Middle frontal gyrus (tissue), 1 donor: ENCODE results near the gene HHLA2.
"Not testable (repeated sequence)": the region's sequence is repeated elsewhere in the genome, so short reads cannot be mapped to it uniquely, and the experiment has no call there.

Source experiments
- DNase-seq: peaks from one replicate; pipeline ENCODE4 v3.0.0-alpha.2; 2015; ENCODE audit warnings: low spot score; ENCODE audit errors: extremely low spot score

HHLA2 gene, protein sequence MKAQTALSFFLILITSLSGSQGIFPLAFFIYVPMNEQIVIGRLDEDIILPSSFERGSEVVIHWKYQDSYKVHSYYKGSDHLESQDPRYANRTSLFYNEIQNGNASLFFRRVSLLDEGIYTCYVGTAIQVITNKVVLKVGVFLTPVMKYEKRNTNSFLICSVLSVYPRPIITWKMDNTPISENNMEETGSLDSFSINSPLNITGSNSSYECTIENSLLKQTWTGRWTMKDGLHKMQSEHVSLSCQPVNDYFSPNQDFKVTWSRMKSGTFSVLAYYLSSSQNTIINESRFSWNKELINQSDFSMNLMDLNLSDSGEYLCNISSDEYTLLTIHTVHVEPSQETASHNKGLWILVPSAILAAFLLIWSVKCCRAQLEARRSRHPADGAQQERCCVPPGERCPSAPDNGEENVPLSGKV

DNA sequence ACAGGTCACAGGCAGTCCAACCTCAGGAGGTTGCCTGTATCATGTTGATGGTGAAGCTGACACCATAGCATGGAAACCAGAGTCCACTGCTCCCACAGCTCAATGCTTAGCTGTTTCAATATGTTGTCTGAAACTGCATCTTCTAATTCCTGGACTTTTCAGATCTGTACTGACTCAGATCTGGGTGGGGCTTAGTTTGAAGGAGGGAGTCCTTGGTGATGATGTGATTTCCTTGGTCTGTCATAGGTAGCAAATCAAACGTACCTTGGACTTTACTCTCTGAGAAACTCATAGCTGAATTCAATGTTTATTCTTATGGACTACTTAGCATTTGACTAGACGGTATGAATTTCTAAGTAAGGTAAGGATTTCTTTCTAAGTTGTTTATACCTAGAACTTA lies at the start of gene HHLA2:
Gene HHLA2 (plus strand): TSS at position 310 of the 400 bp plus-strand sequence. CDS start 55,266 bp downstream, outside the sequence.
- no peak for DNase-seq

DNA sequence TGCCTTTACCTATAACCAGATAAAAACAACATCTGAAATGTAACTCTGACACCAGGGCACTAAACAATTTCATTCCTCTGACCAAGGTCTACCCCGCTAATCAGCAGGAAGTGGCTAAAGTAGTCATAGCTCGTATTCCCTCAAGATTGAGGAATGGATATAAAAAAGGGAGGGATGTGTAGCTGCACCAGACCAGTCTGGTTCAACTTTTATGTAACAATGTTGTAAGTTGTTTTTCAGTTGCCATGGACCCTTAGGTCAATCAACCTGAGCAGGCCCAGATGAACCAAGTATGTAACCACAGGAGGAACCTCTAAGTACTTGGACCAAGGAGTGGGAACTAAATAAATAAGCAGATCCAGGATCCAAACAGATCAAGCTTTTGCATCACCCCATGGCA lies 45.7 kb upstream of the HHLA2 start:
- DNase-seq = no peak

DNA sequence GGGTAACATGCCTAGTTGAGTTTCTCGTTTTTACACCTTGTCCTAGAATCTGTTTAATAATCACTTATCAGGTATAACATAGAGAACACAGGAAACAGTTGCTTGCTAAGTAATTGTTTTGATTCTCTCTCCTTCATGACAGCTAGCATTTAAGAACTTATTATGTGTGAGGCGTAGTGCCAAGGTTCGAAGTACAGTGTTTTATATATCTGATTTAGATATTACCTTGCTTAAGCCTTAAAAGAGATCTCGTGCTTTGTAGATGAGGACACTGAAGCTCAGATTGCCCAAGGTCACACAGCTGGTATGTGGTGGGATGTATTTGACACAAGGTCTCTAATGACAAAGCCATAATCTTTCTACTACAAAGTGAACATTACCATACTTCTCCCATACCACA lies 45.1 kb upstream of the HHLA2 start:
- no peak for DNase-seq

DNA sequence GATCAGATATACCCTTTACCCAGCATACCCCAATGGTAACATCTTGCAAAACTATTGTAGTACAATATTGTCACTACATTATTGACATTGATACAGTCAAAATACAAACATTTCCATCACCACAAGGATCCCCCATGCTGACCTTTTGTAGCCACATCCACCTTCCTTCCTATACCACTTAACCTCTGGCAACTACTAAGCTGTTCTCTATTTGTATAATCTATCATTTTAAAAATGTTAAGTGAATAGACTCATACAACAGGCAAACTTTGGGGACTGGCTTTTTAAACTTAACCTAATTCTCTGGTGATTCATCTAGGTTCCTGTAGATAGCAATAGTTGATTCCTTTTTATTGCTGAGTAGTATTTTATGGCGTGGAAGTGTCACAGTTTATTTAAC lies 44.5 kb upstream of the HHLA2 start:
- no peak for DNase-seq

DNA sequence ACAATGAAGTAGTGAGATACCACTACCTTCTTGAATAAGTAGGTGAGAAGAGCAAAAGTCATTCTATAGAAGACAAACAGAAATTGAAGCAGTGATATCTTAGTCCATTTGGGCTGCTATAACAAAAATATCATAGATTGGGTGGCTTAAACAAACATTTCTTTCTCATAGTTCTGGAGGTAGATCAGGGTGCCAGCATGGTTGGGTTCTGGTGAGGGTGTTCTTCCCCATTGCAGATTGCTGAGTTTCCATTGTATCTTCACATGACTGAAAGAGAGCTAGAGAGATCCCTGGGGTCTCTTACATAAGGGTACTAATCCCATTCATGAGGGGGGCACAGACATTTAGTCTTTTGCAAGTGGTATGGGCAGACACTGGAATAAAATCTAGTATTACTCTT lies 41.2 kb upstream of the HHLA2 start:
- no peak for DNase-seq

DNA sequence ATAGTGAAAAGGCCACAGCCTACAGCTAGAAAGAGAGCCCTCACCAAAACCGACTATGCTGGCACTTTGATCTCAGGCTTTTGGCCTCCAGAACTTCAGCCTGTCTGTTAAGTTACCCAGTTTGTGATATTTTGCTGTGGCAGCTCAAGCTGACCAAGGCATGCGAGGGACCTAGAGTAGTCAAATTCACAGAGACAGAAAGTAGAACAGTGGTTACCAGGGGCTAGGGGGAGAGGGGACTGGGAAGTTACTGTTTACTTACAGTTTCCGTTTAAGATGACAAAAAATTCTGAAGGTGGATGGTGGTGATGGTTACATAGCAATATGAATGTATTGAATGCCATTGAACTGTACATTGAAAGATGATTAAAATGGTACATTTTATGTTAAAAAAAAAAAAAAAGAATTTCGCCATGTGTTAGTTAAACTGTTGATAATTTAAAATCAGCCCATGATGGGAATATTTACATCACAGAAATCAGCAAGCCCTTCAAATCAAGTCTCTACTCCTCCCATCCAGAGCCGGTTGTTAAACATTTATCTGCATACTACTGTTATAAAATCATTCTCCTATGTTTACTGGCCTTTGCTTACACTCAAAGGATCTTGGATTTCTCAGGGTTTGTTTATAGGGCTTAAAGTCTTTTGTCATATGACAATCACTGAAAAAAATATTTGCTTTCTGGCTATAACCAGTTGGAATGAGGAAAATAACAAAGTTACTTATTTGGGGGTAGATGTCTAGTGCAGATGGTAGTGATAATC lies 31.6 kb upstream of the HHLA2 start:
- DNase-seq = not testable (repeated sequence)

DNA sequence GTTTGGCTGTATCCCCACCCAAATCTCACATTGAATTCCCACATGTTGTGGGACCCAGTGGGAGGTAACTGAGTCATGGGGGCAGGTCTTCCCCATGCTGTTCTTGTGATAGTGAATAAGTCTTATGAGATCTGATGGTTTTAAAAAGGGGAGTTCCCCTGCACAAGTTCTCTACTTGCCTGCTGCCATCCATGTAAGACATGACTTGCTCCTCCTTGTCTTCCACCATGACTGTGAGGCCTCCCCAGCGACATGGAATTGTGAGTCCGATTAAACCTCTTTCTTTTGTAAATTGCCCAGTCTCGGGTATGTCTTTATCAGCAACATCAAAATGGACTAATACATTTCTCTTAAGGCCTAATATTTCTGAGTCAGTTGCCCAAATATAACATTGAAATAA lies 28.1 kb upstream of the HHLA2 start:
- DNase-seq = not testable (repeated sequence)

DNA sequence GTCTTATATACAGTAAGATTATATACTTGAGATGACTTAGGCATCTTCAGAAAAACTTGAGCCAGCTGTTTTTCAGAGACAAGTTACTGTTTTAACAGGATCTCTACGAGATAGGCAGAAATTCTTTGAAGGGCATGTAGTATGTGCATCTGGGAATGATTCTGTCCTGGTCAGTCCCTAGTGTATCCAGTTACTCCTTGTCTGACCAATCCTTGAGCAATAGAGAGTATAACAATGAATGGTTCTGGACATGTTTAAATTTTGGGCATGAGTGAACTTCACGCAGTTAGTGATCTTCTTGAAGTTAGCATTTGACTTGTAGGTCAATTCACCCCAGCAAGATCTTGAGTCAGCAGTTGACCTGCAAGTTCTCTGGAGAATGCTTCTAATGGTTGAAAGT lies 24.7 kb upstream of the HHLA2 start:
- no peak for DNase-seq

DNA sequence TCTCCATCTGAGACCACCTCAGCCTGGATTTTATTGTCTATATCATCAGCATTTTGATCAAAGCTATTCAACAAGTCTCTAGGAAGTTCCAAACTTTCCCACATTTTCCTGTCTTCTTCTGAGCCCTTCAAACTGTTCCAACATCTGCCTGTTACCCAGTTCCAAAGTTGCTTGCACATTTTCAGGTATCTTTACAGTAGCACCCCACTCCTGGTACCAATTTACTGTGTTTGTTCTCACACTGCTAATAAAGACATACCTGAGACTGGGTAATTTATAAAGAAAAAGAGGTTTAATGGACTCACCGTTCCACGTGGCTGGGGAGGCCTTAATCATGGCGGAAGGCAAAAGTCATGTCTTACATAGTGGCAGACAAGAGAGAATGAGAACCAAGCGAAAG lies 17.3 kb upstream of the HHLA2 start:
- not testable (repeated sequence) for DNase-seq

DNA sequence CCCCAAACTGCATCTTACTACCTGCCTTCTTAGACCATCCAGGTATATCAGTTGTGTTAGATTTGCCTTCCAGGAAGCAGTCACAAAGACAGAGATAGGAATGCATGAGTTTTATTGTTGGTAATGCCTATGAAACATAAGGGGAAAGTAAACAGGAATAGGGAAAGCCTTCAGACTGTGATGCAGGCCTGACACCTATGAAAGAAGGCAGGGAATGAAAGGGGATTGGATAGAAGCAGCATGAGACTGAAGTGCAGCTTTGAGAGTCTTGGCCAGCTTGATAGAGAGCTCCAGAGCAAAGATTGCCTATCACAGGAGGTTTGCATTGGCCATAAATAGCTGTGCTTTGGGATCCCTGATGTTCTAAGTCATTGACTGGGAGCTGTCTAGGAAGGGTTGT lies 15.9 kb upstream of the HHLA2 start:
- no peak for DNase-seq

DNA sequence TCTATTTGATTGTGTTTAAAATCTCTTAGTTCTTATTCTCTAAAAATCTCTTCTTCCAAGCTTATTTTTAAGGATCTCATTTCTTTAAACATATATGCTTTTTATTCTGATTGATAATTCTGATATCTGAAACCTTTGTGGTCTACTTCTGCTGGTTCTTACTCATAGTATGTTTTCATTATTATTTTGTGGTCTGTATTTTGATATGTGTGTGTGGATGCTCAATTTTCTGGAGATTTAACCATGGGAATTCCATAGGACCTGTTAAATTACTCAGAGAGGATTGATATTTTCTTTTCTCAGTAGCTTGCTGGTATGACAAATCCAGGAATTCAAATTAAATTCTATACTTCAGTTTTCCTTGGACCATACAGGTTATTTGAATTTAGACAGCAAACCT lies 14.7 kb upstream of the HHLA2 start:
- DNase-seq = no peak

DNA sequence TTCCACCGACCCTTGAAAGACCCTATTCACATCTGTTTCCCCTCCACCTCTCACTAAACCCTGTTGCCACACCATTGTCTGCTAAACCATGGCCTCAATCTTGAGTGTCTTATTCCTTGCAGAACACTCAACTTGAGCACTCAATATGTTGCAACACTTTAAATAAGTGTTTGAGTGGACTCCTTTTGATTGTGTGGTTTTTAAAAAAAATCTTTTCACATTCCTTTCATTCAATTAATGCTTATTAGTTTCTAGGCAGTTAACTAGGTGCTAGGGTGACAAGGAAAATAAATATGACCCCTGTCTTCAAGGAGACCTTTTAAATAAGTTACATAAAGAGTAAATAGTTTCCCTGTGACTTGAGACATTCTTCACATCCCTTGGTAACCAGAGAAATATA lies 13.3 kb upstream of the HHLA2 start:
- DNase-seq = no peak

DNA sequence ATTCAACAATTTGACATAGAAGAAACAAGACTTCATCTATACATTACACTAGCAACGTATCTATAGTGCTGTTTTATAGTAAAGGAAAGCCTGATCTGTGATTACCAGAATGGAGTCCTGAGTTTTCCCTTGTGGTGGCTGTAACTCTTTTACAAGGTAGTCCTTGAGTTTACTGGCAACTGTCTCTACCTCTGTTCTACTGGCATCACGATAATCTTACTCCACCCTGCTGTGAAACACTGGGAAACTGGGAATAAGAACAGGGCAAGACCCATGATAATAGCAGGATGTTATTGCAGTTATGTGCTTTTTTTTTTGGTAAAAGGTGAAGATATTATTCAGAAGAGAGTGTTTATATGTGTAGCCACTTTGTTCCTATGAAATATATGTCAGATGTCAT lies 12.4 kb upstream of the HHLA2 start:
- DNase-seq = no peak

DNA sequence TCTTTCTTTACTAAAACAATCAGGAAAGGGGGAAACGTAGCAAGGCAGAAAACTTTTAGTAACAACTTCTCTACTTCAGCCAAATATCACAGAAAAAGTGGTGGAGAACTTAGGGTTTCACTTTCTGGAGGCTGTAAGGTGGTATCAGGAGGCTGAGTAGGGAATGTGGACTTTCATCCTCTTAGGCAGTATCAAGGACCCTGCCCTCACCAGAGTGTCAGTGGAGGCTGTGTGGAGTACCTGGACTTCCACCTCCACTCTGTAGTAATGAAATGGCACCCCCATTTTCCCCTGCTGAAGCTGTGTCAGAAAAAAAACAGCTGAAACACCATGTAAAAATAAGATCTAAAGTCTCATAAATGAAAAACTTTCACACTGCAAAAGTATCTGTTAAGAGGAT lies 11.2 kb upstream of the HHLA2 start:
- no peak for DNase-seq

DNA sequence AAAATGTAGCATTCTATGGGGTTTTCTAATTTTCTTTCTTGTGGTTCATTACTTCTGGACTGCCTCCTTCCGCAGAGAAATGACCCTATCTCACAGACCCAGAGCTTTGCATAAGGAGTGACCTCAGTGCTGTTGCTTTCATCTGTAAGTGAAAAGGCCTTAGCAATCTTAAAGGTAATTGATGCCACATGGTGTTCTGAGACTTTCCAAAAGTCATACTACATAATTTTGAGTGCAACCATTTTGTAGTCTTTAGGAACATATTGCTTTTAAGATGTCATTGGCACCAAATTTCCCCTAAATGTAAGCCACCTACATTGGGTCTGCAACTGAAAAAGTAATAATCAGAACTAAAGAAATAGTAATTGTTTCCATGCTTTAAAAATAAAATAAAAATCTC lies 9.2 kb upstream of the HHLA2 start:
- DNase-seq = no peak

DNA sequence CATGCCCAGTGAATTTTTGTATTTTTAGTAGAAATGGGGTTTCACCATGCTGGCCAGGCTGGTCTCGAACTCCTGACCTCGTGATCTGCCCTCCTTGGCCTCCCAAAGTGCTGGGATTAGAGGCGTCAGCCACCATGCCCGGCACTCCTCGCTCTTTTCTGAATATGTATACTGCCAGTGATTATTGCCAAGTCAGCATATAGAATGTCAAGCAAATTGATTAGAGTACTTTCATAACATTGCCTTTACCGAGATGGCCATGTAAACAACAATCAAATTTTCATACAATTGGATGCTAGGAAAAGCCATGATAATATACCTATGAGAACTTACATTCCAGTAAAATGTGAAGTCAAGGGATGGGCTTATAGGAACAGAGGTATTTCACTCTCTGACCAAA lies 8.2 kb upstream of the HHLA2 start:
- DNase-seq = not testable (repeated sequence)

DNA sequence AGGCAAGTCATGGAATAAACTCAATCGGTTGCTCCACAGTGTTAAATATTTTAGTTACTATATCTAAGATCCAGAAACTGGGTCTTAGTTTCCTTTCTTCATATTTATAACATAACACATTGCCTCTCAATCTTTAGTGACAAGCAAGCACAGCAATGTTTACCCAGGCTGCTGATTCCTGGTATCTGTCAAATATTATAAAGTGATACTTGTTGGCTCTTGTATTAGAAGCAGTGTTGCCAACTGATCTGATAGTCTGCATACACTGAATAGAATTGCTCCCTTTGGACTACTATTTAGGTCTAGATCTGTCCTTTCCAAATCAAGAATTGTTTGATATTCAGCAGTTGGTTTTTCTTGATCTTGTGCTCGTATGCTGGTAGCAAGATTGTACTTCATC lies 7.2 kb upstream of the HHLA2 start:
- no peak for DNase-seq

DNA sequence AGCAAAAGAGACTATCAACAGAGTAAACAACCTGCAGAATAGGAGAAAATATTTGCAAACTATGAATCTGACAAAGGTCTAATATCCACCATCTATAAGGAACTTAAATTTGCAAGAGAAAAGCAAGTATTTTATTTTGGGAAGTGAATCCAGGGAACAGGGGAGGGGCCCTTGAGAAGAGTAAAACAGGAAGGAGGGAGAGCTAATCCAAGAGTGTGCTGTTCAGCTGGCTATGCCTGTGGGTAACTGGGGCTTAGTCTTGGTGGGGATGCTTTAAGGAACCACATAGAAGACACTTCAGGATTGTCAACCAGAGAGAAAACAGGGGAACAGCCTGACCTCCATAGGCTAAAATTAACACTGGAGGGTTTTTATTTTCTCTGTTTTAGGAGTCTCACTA lies 3.9 kb upstream of the HHLA2 start:
- DNase-seq = no peak

DNA sequence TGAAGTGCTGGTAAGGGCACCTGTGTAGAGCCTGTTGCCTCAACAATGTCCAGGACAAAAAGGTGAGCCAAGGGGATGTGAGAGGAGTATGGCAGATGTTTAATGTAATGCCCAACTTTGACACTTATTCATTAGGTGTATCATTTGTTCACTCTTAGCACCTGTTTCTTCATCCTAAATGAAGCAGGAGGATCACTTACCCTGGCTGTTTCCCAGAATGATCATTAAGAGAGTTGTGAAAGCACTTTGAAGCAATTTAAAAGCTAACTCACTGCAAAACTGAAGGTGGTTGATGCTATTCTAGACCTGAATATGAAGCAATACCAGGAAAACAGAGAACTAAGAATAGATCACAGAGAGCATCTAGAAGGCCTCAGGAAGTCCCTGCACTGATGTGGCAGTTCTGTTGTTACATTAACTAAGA lies 3.4 kb upstream of the HHLA2 start:
- no peak for DNase-seq

DNA sequence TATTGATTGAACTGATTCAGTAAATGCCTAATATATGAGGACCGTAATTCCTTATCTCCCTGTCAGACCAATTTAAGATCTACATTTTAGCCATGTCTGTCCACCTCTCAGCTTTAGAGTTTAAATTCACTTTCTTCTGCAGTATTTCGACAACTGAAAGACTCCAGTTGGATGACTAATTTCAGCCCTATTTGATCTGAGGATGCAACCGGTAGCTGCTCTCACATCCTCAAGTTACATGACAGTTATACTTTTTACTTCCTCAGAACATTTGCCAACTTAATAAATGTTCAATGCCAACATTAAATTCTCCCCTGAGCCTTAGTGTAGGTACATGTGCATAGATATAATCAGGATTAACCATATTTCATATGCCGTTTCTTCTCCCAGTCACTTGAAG lies 2.5 kb upstream of the HHLA2 start:
- DNase-seq = no peak

DNA sequence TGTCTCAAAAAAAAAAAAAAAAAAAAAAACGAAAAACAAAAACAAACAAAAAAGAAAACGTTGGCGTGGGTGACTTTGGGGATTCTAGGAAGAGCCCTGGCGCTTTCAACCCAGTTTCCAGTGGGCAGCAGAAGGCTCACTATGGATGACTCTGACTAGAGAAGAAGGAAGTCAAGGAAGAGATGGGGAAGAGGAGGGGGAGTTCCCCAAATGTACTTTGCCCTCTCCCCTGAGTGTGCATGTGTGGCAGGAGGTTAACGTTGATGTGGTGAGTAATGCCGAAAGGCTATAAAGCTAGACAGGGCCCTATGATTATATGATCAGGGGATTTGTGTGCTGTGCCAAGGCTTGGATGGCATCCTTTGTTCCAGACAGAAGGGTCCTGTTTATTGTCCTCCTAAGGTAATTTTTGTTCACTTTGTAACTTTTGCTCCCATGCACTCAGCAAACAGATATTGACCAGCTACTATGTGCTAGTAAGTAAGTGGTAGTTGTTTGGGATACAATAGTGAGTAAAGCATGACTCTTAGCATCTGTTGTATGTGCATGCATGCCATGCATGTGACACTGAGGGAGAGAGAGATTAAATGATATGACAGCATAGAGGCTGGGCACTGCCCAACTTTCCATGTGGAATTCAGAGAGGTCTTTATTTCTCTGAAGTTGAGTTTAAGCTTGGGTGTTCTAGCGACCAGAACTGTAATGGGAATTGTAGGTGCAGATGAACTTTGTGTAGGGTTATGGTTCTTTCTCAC lies 750 bp upstream of the HHLA2 start:
- DNase-seq = no peak

DNA sequence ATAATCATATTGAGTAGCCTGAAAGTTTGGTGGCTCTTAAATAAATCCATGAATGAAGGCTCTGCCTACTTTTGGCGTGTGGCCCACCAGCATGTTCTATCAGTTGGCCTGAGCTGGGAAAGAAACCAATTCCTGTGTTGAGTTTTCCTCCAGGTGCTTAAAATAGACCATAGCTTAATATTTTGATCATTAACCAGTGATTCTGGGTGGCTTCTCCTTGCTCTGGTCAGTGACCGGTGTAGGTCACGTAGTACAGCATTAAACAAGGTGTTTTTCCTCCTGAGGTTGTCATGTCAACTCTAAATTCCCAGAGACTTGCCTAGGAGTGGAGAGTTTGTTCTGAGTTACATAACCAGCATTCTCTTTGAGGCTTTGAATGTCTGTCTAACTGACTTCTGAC lies 1.3 kb downstream of the HHLA2 start:
- DNase-seq = no peak
